DND-41 (cell line): ENCODE data around the gene IST1.

Source experiments
- EZH2 ChIP-seq: IDR thresholded peaks from 3 replicates; pipeline ENCODE4 v1.6.1; 2012; ENCODE audit warnings: borderline replicate concordance, low read depth, mild to moderate bottlenecking, moderate library complexity, low read length, inconsistent platforms; ENCODE audit not compliant: severe bottlenecking
- TF ChIP-seq, protein P1 (sequence below): IDR thresholded peaks from 2 replicates; pipeline ENCODE4 v1.5.1; 2012; ENCODE audit warnings: borderline replicate concordance, low read length, moderate library complexity, mild to moderate bottlenecking; ENCODE audit not compliant: poor library complexity, severe bottlenecking; ENCODE audit errors: extremely low read depth

DNA sequence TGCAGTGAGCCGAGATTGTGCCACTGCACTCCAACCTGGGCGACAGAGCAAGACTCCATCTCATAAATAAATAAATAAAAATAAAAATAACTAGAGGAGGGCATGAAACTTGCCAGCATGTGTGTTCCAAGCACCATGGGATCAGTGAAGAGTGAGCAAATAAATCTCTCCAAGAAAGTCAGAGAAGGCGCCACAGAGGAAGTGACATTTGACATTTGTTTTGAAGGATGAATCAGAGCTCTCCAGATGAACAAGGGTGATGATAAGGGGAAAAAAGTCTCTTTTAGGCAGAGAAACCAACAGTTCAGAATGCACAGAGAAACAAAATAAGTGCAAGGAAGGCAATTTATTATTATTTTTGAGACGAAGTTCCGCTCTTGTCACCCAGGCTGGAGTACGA, 50.3 kb downstream of the IST1 start:
- TF ChIP-seq, protein P1, sequence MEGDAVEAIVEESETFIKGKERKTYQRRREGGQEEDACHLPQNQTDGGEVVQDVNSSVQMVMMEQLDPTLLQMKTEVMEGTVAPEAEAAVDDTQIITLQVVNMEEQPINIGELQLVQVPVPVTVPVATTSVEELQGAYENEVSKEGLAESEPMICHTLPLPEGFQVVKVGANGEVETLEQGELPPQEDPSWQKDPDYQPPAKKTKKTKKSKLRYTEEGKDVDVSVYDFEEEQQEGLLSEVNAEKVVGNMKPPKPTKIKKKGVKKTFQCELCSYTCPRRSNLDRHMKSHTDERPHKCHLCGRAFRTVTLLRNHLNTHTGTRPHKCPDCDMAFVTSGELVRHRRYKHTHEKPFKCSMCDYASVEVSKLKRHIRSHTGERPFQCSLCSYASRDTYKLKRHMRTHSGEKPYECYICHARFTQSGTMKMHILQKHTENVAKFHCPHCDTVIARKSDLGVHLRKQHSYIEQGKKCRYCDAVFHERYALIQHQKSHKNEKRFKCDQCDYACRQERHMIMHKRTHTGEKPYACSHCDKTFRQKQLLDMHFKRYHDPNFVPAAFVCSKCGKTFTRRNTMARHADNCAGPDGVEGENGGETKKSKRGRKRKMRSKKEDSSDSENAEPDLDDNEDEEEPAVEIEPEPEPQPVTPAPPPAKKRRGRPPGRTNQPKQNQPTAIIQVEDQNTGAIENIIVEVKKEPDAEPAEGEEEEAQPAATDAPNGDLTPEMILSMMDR, result no peak
- TF ChIP-seq EZH2, result no peak
